Fibroblast of lung (primary cell): Measurements from ENCODE around the gene TRAPPC12.

ENCODE experiments used
- EZH2 ChIP-seq: IDR thresholded peaks from 2 replicates; pipeline ENCODE4 v1.5.1; 2012; ENCODE audit warnings: low read length, control low read depth, mild to moderate bottlenecking; ENCODE audit errors: missing control alignments
- TF ChIP-seq, protein P1 (sequence below), 2 donors: IDR thresholded peaks in 1 of 2; conservative IDR thresholded peaks in 1 of 2; 1 replicate in 1 of 2; 2 replicates in 1 of 2; pipeline ENCODE4 v1.5.1; 2011 to 2012; ENCODE audit warnings: low read length in 2 of 2, control low read depth in 1 of 2, inconsistent platforms in 1 of 2, low read depth in 1 of 2, mild to moderate bottlenecking in 1 of 2

DNA sequence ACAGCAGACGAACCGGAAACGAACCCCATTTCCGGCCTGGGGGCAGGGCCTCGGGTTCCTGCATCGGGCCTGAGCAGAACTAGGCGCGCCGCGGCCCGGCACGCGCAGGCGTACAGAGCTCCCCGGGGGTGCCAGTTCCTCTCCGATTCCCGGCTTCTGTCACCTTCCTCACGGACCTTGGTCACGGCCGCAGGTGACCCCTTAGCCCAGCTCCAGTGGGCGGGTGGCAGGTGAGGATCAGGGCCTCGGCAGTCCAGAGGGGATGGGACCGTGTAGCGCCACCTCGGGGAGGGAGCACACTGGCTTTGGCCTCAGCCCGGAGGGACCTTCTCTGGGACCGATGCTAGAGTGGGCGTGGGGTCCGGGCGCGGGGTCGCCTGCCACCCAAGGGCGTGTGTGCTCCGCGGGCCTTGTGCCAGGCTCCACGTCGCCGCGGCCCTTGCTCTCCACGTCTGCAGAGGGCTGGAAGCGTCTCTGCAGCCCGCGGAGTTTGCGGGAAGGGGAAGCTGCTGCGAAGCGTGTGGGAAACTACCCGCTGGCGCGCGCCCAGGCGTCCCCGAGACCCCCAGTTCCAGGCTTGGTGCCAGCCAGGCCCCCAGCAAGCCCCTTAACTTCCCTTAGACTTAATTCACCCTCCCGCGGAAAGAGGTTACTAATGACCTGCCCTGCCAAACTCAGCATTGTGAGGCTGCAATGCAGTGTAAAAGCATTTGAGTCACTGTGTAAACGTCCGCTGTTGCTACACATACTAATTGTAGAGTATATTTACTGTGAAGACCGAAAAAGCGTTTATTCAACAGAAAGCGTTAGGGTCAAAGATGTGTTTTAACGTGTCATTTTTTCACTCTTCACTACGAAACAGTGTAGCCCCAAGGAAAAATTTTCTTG lies at the start of gene TRAPPC12:
- TF ChIP-seq, protein P1, sequence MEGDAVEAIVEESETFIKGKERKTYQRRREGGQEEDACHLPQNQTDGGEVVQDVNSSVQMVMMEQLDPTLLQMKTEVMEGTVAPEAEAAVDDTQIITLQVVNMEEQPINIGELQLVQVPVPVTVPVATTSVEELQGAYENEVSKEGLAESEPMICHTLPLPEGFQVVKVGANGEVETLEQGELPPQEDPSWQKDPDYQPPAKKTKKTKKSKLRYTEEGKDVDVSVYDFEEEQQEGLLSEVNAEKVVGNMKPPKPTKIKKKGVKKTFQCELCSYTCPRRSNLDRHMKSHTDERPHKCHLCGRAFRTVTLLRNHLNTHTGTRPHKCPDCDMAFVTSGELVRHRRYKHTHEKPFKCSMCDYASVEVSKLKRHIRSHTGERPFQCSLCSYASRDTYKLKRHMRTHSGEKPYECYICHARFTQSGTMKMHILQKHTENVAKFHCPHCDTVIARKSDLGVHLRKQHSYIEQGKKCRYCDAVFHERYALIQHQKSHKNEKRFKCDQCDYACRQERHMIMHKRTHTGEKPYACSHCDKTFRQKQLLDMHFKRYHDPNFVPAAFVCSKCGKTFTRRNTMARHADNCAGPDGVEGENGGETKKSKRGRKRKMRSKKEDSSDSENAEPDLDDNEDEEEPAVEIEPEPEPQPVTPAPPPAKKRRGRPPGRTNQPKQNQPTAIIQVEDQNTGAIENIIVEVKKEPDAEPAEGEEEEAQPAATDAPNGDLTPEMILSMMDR (conservative IDR thresholded peaks at IDR 0.05 in 1 of 2, IDR thresholded peaks at IDR 0.05 in 1 of 2; ENCODE audit: low read depth in 1 of 2, low read length in 2 of 2), result peak; percentile 45 to 46
- TF ChIP-seq EZH2, result no peak
